ENCODE results near the gene STK32B. TPM values are rescaled to one million over a fixed set of nuclear protein-coding genes. Genes with fewer than 3 reads are reported as not detected.

STK32B gene
- total RNA-seq, 1 donor from 2014 or later, result 2.5 TPM

DNA sequence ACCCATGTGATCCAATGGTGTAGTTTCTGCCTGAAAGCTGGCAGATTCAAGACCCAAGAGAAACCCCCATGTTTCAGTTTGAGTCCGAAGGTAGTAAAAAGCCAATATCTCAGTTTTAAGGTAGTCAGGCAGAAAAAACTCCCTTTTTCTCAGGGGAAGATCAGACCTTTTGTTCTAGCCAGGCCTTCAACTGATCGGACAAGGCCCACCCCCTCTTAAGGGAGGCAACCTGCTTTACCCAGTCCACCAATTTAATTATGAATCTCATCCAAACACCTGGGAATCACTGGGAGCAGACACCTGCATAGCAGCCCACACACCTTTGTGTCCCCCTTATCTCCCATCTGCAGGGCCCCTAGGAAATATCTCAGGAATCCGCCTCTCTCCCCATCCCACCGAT is 322.0 kb downstream of the STK32B start:
- Mint-ChIP-seq H3K27ac (ENCODE audit: unreplicated experiment) (no peak overlapping the region), H3K4me1 (ENCODE audit: low read depth, unreplicated experiment) (no peaks in the 10 kb centered on the region), H3K27me3 (ENCODE audit: unreplicated experiment) (peaks cover 2% of the 10 kb centered on the region), H3K9me3 (ENCODE audit: unreplicated experiment) (peaks cover 7% of the 10 kb centered on the region), H3K4me3 (ENCODE audit: unreplicated experiment) (no peak overlapping the region), H3K36me3 (ENCODE audit: unreplicated experiment) (peaks cover 22% of the 10 kb centered on the region)
- TF ChIP-seq, protein P1, sequence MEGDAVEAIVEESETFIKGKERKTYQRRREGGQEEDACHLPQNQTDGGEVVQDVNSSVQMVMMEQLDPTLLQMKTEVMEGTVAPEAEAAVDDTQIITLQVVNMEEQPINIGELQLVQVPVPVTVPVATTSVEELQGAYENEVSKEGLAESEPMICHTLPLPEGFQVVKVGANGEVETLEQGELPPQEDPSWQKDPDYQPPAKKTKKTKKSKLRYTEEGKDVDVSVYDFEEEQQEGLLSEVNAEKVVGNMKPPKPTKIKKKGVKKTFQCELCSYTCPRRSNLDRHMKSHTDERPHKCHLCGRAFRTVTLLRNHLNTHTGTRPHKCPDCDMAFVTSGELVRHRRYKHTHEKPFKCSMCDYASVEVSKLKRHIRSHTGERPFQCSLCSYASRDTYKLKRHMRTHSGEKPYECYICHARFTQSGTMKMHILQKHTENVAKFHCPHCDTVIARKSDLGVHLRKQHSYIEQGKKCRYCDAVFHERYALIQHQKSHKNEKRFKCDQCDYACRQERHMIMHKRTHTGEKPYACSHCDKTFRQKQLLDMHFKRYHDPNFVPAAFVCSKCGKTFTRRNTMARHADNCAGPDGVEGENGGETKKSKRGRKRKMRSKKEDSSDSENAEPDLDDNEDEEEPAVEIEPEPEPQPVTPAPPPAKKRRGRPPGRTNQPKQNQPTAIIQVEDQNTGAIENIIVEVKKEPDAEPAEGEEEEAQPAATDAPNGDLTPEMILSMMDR (IDR thresholded peaks at IDR 0.05; ENCODE audit: partially characterized antibody, unreplicated experiment), result no peak
- no peak for DNase-seq

DNA sequence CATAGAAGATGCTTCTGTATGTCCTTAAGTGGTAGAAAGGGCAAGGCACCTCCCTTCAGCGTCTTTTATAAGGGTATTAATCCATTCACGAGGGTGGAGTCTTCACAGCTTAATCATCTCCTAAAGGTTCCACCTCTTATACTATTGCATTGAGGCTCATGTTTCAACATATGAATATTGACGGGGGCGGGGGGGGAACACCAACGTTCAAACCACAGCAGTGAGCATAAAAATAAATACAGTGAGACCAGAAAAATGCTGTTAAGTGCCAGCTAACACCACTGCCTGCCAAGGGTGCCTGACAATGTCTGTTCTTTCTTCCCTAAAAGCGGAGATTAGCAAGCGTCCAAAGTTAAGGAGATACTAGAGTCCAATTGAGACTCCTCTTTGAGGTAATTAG is 323.3 kb downstream of the STK32B start:
- Mint-ChIP-seq H3K9me3 (ENCODE audit: unreplicated experiment) (peaks cover 11% of the 10 kb centered on the region), H3K4me3 (ENCODE audit: unreplicated experiment) (no peak overlapping the region), H3K27me3 (ENCODE audit: unreplicated experiment) (peaks cover 2% of the 10 kb centered on the region), H3K36me3 (ENCODE audit: unreplicated experiment) (peaks cover 22% of the 10 kb centered on the region), H3K4me1 (ENCODE audit: low read depth, unreplicated experiment) (no peaks in the 10 kb centered on the region), H3K27ac (ENCODE audit: unreplicated experiment) (no peak overlapping the region)
- no peak for DNase-seq
- TF ChIP-seq, protein P1 (IDR thresholded peaks at IDR 0.05; ENCODE audit: partially characterized antibody, unreplicated experiment), result no peak

DNA sequence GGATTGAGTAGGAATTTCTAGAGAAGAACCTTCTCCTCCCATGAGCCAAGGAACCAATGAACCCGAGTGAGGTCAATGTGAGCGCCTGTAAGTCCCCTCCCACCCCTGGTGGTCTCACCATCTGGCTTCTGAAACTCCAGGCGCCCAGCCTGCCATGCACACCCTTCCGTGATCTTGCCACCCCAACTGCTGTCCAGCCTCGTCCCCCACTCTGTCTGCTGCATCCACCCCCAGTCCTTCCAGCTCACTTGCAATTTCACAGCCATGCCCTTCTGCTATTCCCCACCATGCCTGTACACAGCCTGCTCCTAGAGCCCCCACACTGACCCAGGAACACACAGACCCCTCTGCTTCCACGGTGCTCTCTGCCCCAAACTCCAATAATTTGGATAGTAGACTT is 323.7 kb downstream of the STK32B start:
- H3K27ac Mint-ChIP-seq (ENCODE audit: unreplicated experiment), result no peak overlapping the region
- H3K4me1 Mint-ChIP-seq (ENCODE audit: low read depth, unreplicated experiment), result no peaks in the 10 kb centered on the region
- peaks cover 2% of the 10 kb centered on the region for H3K27me3 Mint-ChIP-seq (ENCODE audit: unreplicated experiment)
- no peak for DNase-seq
- peaks cover 11% of the 10 kb centered on the region for H3K9me3 Mint-ChIP-seq (ENCODE audit: unreplicated experiment)
- TF ChIP-seq, protein P1 (IDR thresholded peaks at IDR 0.05; ENCODE audit: partially characterized antibody, unreplicated experiment), result no peak
- peaks cover 22% of the 10 kb centered on the region for H3K36me3 Mint-ChIP-seq (ENCODE audit: unreplicated experiment)
- no peak overlapping the region for H3K4me3 Mint-ChIP-seq (ENCODE audit: unreplicated experiment)

DNA sequence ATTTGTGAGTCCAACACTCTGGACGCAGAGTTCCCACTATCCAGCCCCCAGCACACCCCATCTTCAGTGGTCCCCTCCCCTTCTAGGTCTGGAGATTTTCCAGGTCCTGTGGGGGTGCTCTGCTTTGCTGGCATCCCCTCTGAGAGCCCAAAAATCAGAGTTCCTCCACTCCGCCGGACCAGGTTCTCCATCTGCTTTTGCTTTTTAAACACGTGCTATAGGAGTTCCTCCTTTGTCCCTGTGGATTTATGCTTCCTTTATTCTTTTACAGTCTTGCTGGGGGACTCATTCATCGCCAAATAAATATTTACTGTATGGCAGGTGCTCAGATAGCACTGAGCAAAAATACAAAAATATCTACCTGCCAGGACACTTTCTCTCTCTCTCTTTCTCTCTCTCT is 324.7 kb downstream of the STK32B start:
- no peak overlapping the region for H3K4me3 Mint-ChIP-seq (ENCODE audit: unreplicated experiment)
- TF ChIP-seq, protein P1 (IDR thresholded peaks at IDR 0.05; ENCODE audit: partially characterized antibody, unreplicated experiment), result no peak
- peaks cover 2% of the 10 kb centered on the region for H3K4me1 Mint-ChIP-seq (ENCODE audit: low read depth, unreplicated experiment)
- H3K36me3 Mint-ChIP-seq (ENCODE audit: unreplicated experiment), result peaks cover 20% of the 10 kb centered on the region
- DNase-seq, result no peak
- peaks cover 11% of the 10 kb centered on the region for H3K9me3 Mint-ChIP-seq (ENCODE audit: unreplicated experiment)
- peaks cover 2% of the 10 kb centered on the region for H3K27me3 Mint-ChIP-seq (ENCODE audit: unreplicated experiment)
- no peak overlapping the region for H3K27ac Mint-ChIP-seq (ENCODE audit: unreplicated experiment)

DNA sequence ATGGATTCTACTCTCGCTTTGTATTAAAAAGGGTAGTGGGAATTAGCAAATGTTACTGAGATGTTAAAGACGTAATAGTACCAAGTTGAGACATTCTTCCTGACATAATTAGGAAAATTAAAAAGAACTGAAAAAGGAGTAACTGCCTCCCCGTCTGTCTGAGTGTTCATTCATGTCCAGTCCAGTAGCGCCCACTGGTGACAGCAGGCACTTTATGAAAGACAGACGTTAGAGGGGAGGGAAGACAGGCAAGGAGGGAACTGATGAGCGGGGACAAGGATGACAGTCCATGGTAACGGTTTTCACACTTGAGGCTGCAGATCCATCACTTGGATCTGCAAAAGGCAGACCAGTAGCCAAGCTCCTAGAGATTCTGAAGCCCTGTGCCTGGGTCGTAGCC is 326.7 kb downstream of the STK32B start:
- H3K27me3 Mint-ChIP-seq (ENCODE audit: unreplicated experiment), result peaks cover 2% of the 10 kb centered on the region
- TF ChIP-seq, protein P1 (IDR thresholded peaks at IDR 0.05; ENCODE audit: partially characterized antibody, unreplicated experiment), result no peak
- no peak for DNase-seq
- peaks cover 13% of the 10 kb centered on the region for H3K9me3 Mint-ChIP-seq (ENCODE audit: unreplicated experiment)
- peaks cover 19% of the 10 kb centered on the region for H3K36me3 Mint-ChIP-seq (ENCODE audit: unreplicated experiment)
- H3K4me3 Mint-ChIP-seq (ENCODE audit: unreplicated experiment), result no peak overlapping the region
- H3K27ac Mint-ChIP-seq (ENCODE audit: unreplicated experiment), result no peak overlapping the region
- H3K4me1 Mint-ChIP-seq (ENCODE audit: low read depth, unreplicated experiment), result peaks cover 18% of the 10 kb centered on the region

All from glutamatergic neuron (in vitro differentiated cells).